Peyer's patch (tissue), 4 donors: Measurements from ENCODE around the gene RREB1.

Experiments
- CTCF ChIP-seq, 6 experiments: fragments of 450-650 bp in 4 of 6; fragments of 200-600 bp in 2 of 6; sonication (generic) in 1 of 6; IDR thresholded peaks; one replicate each; pipeline ENCODE4 v1.5.1; 2017 to 2019; ENCODE audit warnings: antibody characterized with exemption in 6 of 6, mild to moderate bottlenecking in 3 of 6, moderate library complexity in 1 of 6
- POLR2A ChIP-seq, 2 donors: fragments of 450-650 bp; IDR thresholded peaks; one replicate each; pipeline ENCODE4 v1.5.1; 2017; ENCODE audit warnings: antibody characterized with exemption in 2 of 2, mild to moderate bottlenecking in 2 of 2, moderate library complexity in 2 of 2

- TF ChIP-seq POLR2A (IDR thresholded peaks at IDR 0.05) (no peak), CTCF (IDR thresholded peaks at IDR 0.05) (no peak)
Measured at GRCh38 chr6:7247828-7248227, 140.1 kb downstream of the RREB1 start.
